K562 (cell line): ENCODE measurements around the gene SESN2. TPM values are rescaled to one million over a fixed set of nuclear protein-coding genes. Genes with fewer than 3 reads are reported as not detected.

ENCODE experiments used
- ATF3 ChIP-seq, 2 experiments: fragments of 450-650 bp in 1 of 2; sonication (generic) in 1 of 2; formaldehyde crosslinking in 1 of 2; IDR thresholded peaks in 1 of 2; conservative IDR thresholded peaks in 1 of 2; 2 replicates each; pipeline versions ENCODE4 v1.6.1 to v1.8.1; 2016 to 2023; ENCODE audit warnings: mild to moderate bottlenecking in 2 of 2, moderate library complexity in 2 of 2, inconsistent platforms in 1 of 2, missing genetic modification reagents in 1 of 2
- BRCA1 ChIP-seq, 2 experiments: fragments of 450-650 bp in 1 of 2; sonication (generic) in 1 of 2; formaldehyde crosslinking in 1 of 2; IDR thresholded peaks; 2 replicates each; pipeline versions ENCODE4 v1.5.0 to v1.6.1; 2017 to 2020; ENCODE audit warnings: mild to moderate bottlenecking in 1 of 2, missing genetic modification reagents in 1 of 2
- CBX8 ChIP-seq: fragments of 200-600 bp; sonication (generic); IDR thresholded peaks from 2 replicates; pipeline ENCODE4 v1.6.1; 2012; ENCODE audit warnings: borderline replicate concordance, mixed run types, low read depth, mild to moderate bottlenecking, moderate library complexity, mixed read lengths, low read length, control low read depth, inconsistent platforms; ENCODE audit not compliant: poor library complexity, severe bottlenecking; ENCODE audit errors: extremely low read depth
- FIP1L1 ChIP-seq: fragments of 200-400 bp; formaldehyde crosslinking; IDR thresholded peaks from 2 replicates; pipeline ENCODE4 v1.6.1; 2018; ENCODE audit warnings: mild to moderate bottlenecking, low read depth, low read length; ENCODE audit not compliant: poor library complexity, severe bottlenecking
- FOXK1 ChIP-seq: sonication (generic); formaldehyde crosslinking; IDR thresholded peaks from 2 replicates; pipeline ENCODE4 v1.8.0; 2022; ENCODE audit warnings: missing genetic modification reagents, mild to moderate bottlenecking, borderline replicate concordance
- IFI16 ChIP-seq: fragments of 250-450 bp; sonication (Bioruptor Pico); IDR thresholded peaks from 2 replicates; pipeline ENCODE4 v2.1.2; 2022; ENCODE audit warnings: mild to moderate bottlenecking, inconsistent platforms
- KAT7 ChIP-seq: sonication (generic); formaldehyde crosslinking; IDR thresholded peaks from 2 replicates; pipeline ENCODE4 v1.8.0; 2022; ENCODE audit warnings: missing genetic modification reagents, mild to moderate bottlenecking, borderline replicate concordance
- KHSRP ChIP-seq: fragments of 450-650 bp; IDR thresholded peaks from 2 replicates; pipeline ENCODE4 v1.6.1; 2017
- LCOR ChIP-seq: sonication (generic); formaldehyde crosslinking; IDR thresholded peaks from 2 replicates; pipeline ENCODE4 v1.8.0; 2022; ENCODE audit warnings: mild to moderate bottlenecking, missing genetic modification reagents
- MXI1 ChIP-seq: IDR thresholded peaks from 2 replicates; pipeline ENCODE4 v1.6.1; 2011; ENCODE audit warnings: low read depth, mild to moderate bottlenecking, improper control_type of control experiment, low read length
- NFXL1 ChIP-seq: fragments of 450-650 bp; formaldehyde crosslinking; IDR thresholded peaks from 2 replicates; pipeline ENCODE4 v1.4.0; 2021; ENCODE audit warnings: mild to moderate bottlenecking
- NKRF ChIP-seq: fragments of 450-650 bp; IDR thresholded peaks from 2 replicates; pipeline ENCODE4 v1.6.1; 2016; ENCODE audit warnings: borderline replicate concordance
- RBM25 ChIP-seq: fragments of 200-400 bp; formaldehyde crosslinking; IDR thresholded peaks from 2 replicates; pipeline ENCODE4 v1.6.1; 2018; ENCODE audit warnings: low read length, low read depth, moderate library complexity; ENCODE audit not compliant: severe bottlenecking
- RHOXF2B ChIP-seq: fragments of 250-450 bp; sonication (Bioruptor Pico); conservative IDR thresholded peaks from 2 replicates; pipeline ENCODE4 v1.5.1; 2021
- SMARCC2 ChIP-seq: fragments of 450-650 bp; IDR thresholded peaks from 2 replicates; pipeline ENCODE4 v1.6.1; 2017; ENCODE audit warnings: antibody characterized with exemption, moderate library complexity, mild to moderate bottlenecking, low read depth
- TAF9B ChIP-seq: fragments of 450-650 bp; IDR thresholded peaks from 2 replicates; pipeline ENCODE4 v1.6.1; 2018; ENCODE audit warnings: mild to moderate bottlenecking; ENCODE audit not compliant: partially characterized antibody
- TEAD1 ChIP-seq, 2 experiments: fragments of 450-650 bp in 1 of 2; sonication (generic) in 1 of 2; formaldehyde crosslinking; IDR thresholded peaks; 2 replicates each; pipeline versions ENCODE4 v1.4.0 to v1.8.0; 2020 to 2022; ENCODE audit warnings: mild to moderate bottlenecking in 2 of 2, missing genetic modification reagents in 1 of 2
- XRCC3 ChIP-seq: fragments of 450-650 bp; IDR thresholded peaks from 2 replicates; pipeline ENCODE4 v1.6.1; 2017; ENCODE audit warnings: mild to moderate bottlenecking, moderate library complexity
- ZNF124 ChIP-seq: sonication (generic); formaldehyde crosslinking; IDR thresholded peaks from 2 replicates; pipeline ENCODE4 v1.8.1; 2022; ENCODE audit warnings: missing genetic modification reagents
- ZNF274 ChIP-seq: IDR thresholded peaks from 2 replicates; pipeline ENCODE4 v1.6.1; 2011; ENCODE audit warnings: low read depth, mild to moderate bottlenecking, low read length, moderate library complexity, borderline replicate concordance
- ZNF347 ChIP-seq: fragments of 450-650 bp; formaldehyde crosslinking; IDR thresholded peaks from 2 replicates; pipeline ENCODE4 v1.4.0; 2020; ENCODE audit warnings: low read depth, mild to moderate bottlenecking, moderate library complexity
- ZNF436 ChIP-seq: fragments of 250-450, 450-650 bp; sonication (Bioruptor Pico); formaldehyde crosslinking; IDR thresholded peaks from 2 replicates; pipeline ENCODE4 v1.7.0; 2020; ENCODE audit warnings: mild to moderate bottlenecking
- ZNF507 ChIP-seq: conservative IDR thresholded peaks from 2 replicates; pipeline ENCODE4 v1.6.1; 2017; ENCODE audit warnings: missing genetic modification characterization, missing compliant biosample characterization
- ZNF639 ChIP-seq, 2 experiments: fragments of 200-800 bp in 1 of 2; sonication (Bioruptor generic) in 1 of 2; sonication (generic) in 1 of 2; formaldehyde crosslinking in 1 of 2; IDR thresholded peaks in 1 of 2; conservative IDR thresholded peaks in 1 of 2; 2 replicates each; pipeline versions ENCODE4 v1.5.0 to v1.6.1; 2016 to 2020; ENCODE audit warnings: missing compliant biosample characterization in 1 of 2, missing genetic modification characterization in 1 of 2, missing genetic modification reagents in 1 of 2
- polyA plus RNA-seq, 8 experiments: library from polyadenylated mRNA; depleted of rRNA in 4 of 8; stranded (reverse) in 5 of 8; unstranded in 3 of 8; fragments of >200 nt; fragmentation: Nextera tagmentation in 2 of 8; fragmentation: Illumina TruSeq in 1 of 8; extraction: Ambion mirVana in 2 of 8; extraction: Trizol in 1 of 8; gene quantifications; 2 replicates each; pipeline versions ENCODE4 v1.2.1 to v1.2.3, GENCODE V29; 2011 to 2014; ENCODE audit warnings: inconsistent platforms in 1 of 8, missing spikeins in 1 of 8
- total RNA-seq, 7 experiments: library from RNA; depleted of rRNA in 6 of 7; stranded (reverse); fragments of >200 nt in 6 of 7; fragmentation: Illumina TruSeq in 2 of 7; extraction: Trizol in 2 of 7; gene quantifications; 2 replicates each; pipeline versions ENCODE4 v1.2.1 to v1.2.3, GENCODE V29; 2011 to 2021; ENCODE audit warnings: low replicate concordance in 1 of 7

SESN2 gene
- total and polyA plus RNA-seq, 9 of the 15 experiments (the other 6 are each of a cell fraction or from before 2014, with no cell fraction given), result 3.7 to 71.3 (median 16.8) TPM

- TF ChIP-seq FIP1L1 (no peak), ZNF347 (CRISPR knock-in tag) (no peak), XRCC3 (no peak), RBM25 (peak; percentile 27), TAF9B (no peak), NKRF (no peak), RHOXF2B (CRISPR knock-in tag) (no peak), NFXL1 (no peak), ZNF274 (no peak), ZNF507 (no peak), TEAD1 (CRISPR knock-in tag; IDR thresholded peaks at IDR 0.05) (0 out of 4 replicates have a peak, but pooled peaks of 1 of the 2 experiments have one; percentile 14), FOXK1 (no peak), CBX8 (no peak), ZNF436 (CRISPR knock-in tag) (no peak), SMARCC2 (no peak), ATF3 (IDR thresholded peaks at IDR 0.05) (no peak), ATF3 (CRISPR knock-in tag; conservative IDR thresholded peaks at IDR 0.05) (no peak), LCOR (no peak), IFI16 (CRISPR knock-in tag) (no peak), BRCA1 (IDR thresholded peaks at IDR 0.05) (no peak), BRCA1 (CRISPR knock-in tag; IDR thresholded peaks at IDR 0.05) (no peak), KAT7 (CRISPR knock-in tag) (no peak), ZNF124 (CRISPR knock-in tag) (no peak), ZNF639 (CRISPR knock-in tag; conservative IDR thresholded peaks at IDR 0.05 in 1 of 2, IDR thresholded peaks at IDR 0.05 in 1 of 2) (no peak; a peak in 1 of 4 replicates), MXI1 (no peak), KHSRP (no peak)
These were observed 10.9 kb upstream of the SESN2 start (continued) for GRCh38 chr1:28248273-28249012.
